Liver (tissue), 3 donors: Measurements from ENCODE around the gene SAAL1.

ENCODE experiments used
- ATF3 ChIP-seq: IDR thresholded peaks from 2 replicates; pipeline ENCODE4 v1.6.1; 2016; ENCODE audit warnings: antibody characterized with exemption
- CTCF ChIP-seq: fragments of 150-350 bp; IDR thresholded peaks from 2 replicates; pipeline ENCODE4 v1.5.1; 2017; ENCODE audit warnings: improper control_type of control experiment, low read depth, low read length; ENCODE audit not compliant: missing input control
- FOXA1 ChIP-seq: IDR thresholded peaks from 2 replicates; pipeline ENCODE4 v1.6.1; 2016; ENCODE audit warnings: antibody characterized with exemption
- GABPA ChIP-seq, 2 donors: IDR thresholded peaks in 1 of 2; conservative IDR thresholded peaks in 1 of 2; 2 replicates each; pipeline ENCODE4 v1.6.1; 2016; ENCODE audit warnings: antibody characterized with exemption in 2 of 2, mild to moderate bottlenecking in 1 of 2, moderate library complexity in 1 of 2
- MAX ChIP-seq: IDR thresholded peaks from 2 replicates; pipeline ENCODE4 v1.6.1; 2016; ENCODE audit warnings: antibody characterized with exemption
- RAD21 ChIP-seq, 2 donors: IDR thresholded peaks; 2 replicates each; pipeline ENCODE4 v1.6.1; 2016; ENCODE audit warnings: antibody characterized with exemption in 2 of 2, mild to moderate bottlenecking in 2 of 2
- REST ChIP-seq: IDR thresholded peaks from 2 replicates; pipeline ENCODE4 v1.6.1; 2016; ENCODE audit warnings: antibody characterized with exemption, mild to moderate bottlenecking
- RXRA ChIP-seq, 2 donors: IDR thresholded peaks; 2 replicates each; pipeline ENCODE4 v1.6.1; 2017 to 2018; ENCODE audit warnings: antibody characterized with exemption in 2 of 2, mild to moderate bottlenecking in 1 of 2
- TAF1 ChIP-seq: conservative IDR thresholded peaks from 2 replicates; pipeline ENCODE4 v1.6.1; 2016; ENCODE audit warnings: antibody characterized with exemption, mild to moderate bottlenecking
- ZBTB33 ChIP-seq: IDR thresholded peaks from 2 replicates; pipeline ENCODE4 v1.6.1; 2016; ENCODE audit warnings: antibody characterized with exemption
- donor health status: healthy.
- donor health status: healthy.

- TF ChIP-seq GABPA (IDR thresholded peaks at IDR 0.05 in 1 of 2, conservative IDR thresholded peaks at IDR 0.05 in 1 of 2) (no peak), RAD21 (IDR thresholded peaks at IDR 0.05) (no peak), CTCF (no peak), REST (no peak), MAX (no peak), TAF1 (no peak), ZBTB33 (no peak), ATF3 (no peak), FOXA1 (no peak), RXRA (IDR thresholded peaks at IDR 0.05) (no peak)
These were observed 42.8 kb downstream of the SAAL1 start for GRCh38 chr11:18063125-18063524.
